A549 (cell line): ENCODE measurements around the gene TMEM185A. TPM values are rescaled to one million over a fixed set of nuclear protein-coding genes. Genes with fewer than 3 reads are reported as not detected.
A peak's percentile ranks its signal among the peaks of the same experiment; 100 is the strongest.

Experiments
- ATAC-seq, 2 experiments: fragments of 200-7000 bp in 1 of 2; fragments of >200 bp in 1 of 2; cut with Nextera tagmentation in 1 of 2; cut with Tn5 transposase in 1 of 2; 3 replicates each; pipeline versions ENCODE4 v1.8.0 to v1.9.1; 2018 to 2020; ENCODE audit warnings: mild to moderate bottlenecking in 1 of 2, moderate library complexity in 1 of 2
- CTCF ChIA-PET: fragments of 300-600 bp; sonication (Branson Sonifier 250); formaldehyde crosslinking; extraction: SDS; loops from one replicate; lab custom pipeline; 2021; ENCODE audit warnings: antibody characterized with exemption, inconsistent platforms; lab: Yijun Ruan, JAX
- POLR2A ChIA-PET: fragments of 350-600 bp; formaldehyde crosslinking; extraction: SDS; loops from one replicate; lab custom pipeline; 2021; ENCODE audit warnings: antibody characterized with exemption, inconsistent platforms; lab: Yijun Ruan, JAX
- DNase-seq, 2 experiments: peaks; one replicate each; pipeline versions ENCODE4 v3.0.0 to v3.0.0-alpha.2; 2011 to 2016; ENCODE audit warnings: low read depth in 1 of 2, low spot score in 1 of 2
- FAIRE-seq: peaks from 2 replicates; lab custom pipeline; 2011; peaks lifted over from hg19 to GRCh38; lab: Jason Lieb, UNC
- H3K27ac ChIP-seq, 2 experiments: fragments of >200 bp; sonication (Bioruptor Twin); formaldehyde crosslinking; 3 replicates each; pipeline ENCODE4 v1.5.1; 2016 to 2017
- H3K4me1 ChIP-seq: fragments of >200 bp; sonication (Bioruptor Twin); formaldehyde crosslinking; 3 replicates; pipeline ENCODE4 v1.6.1; 2016
- H3K4me2 ChIP-seq: fragments of >200 bp; sonication (Bioruptor Twin); formaldehyde crosslinking; 3 replicates; pipeline ENCODE4 v1.6.1; 2016
- H3K4me3 ChIP-seq: fragments of >200 bp; sonication (Bioruptor Twin); formaldehyde crosslinking; 3 replicates; pipeline ENCODE4 v1.5.1; 2016
- H3K9me3 ChIP-seq: fragments of >200 bp; sonication (Bioruptor Twin); formaldehyde crosslinking; 3 replicates; pipeline ENCODE4 v1.6.1; 2016
- CHD2 ChIP-seq: fragments of 150-350 bp; IDR thresholded peaks from 2 replicates; pipeline ENCODE4 v1.6.1; 2014; ENCODE audit warnings: low read length; ENCODE audit not compliant: partially characterized antibody
- CHD4 ChIP-seq: fragments of 200-600 bp; sonication (generic); IDR thresholded peaks from 2 replicates; pipeline ENCODE4 v1.6.1; 2016; ENCODE audit warnings: antibody characterized with exemption, mild to moderate bottlenecking, borderline replicate concordance
- E2F6 ChIP-seq: IDR thresholded peaks from 2 replicates; pipeline ENCODE4 v1.6.1; 2012; ENCODE audit warnings: low read depth, borderline replicate concordance
- EHMT2 ChIP-seq: fragments of 200-600 bp; sonication (generic); IDR thresholded peaks from 2 replicates; pipeline ENCODE4 v1.6.1; 2016; ENCODE audit warnings: antibody characterized with exemption, low read depth, mild to moderate bottlenecking, moderate library complexity
- ELK1 ChIP-seq: fragments of 150-350 bp; IDR thresholded peaks from 2 replicates; pipeline ENCODE4 v1.6.1; 2014; ENCODE audit warnings: low read depth, mild to moderate bottlenecking, low read length
- EP300 ChIP-seq, 2 experiments: fragments of >200 bp; sonication (Bioruptor Twin); formaldehyde crosslinking; IDR thresholded peaks; 2 replicates in 1 of 2; 3 replicates in 1 of 2; pipeline ENCODE4 v1.6.1; 2016 to 2017
- FOSB ChIP-seq: fragments of 250-450 bp; sonication (Bioruptor Pico); IDR thresholded peaks from 2 replicates; pipeline ENCODE4 v1.5.0; 2020; ENCODE audit warnings: mild to moderate bottlenecking, moderate library complexity
- FOXS1 ChIP-seq: fragments of 250-450 bp; sonication (Bioruptor Pico); IDR thresholded peaks from 2 replicates; pipeline ENCODE4 v1.5.0; 2020; ENCODE audit warnings: mild to moderate bottlenecking, moderate library complexity
- HDAC2 ChIP-seq: fragments of 200-600 bp; sonication (generic); IDR thresholded peaks from 2 replicates; pipeline ENCODE4 v1.6.1; 2016
- HES2 ChIP-seq: fragments of >200 bp; sonication (Bioruptor Twin); formaldehyde crosslinking; IDR thresholded peaks from 2 replicates; pipeline ENCODE4 v1.6.1; 2016
- HOXB13 ChIP-seq: fragments of 250-450 bp; sonication (Bioruptor Pico); IDR thresholded peaks from 2 replicates; pipeline ENCODE4 v1.5.0; 2020; ENCODE audit warnings: low read depth, mild to moderate bottlenecking, moderate library complexity
- HOXB5 ChIP-seq: fragments of 250-450 bp; sonication (Bioruptor Pico); IDR thresholded peaks from 2 replicates; pipeline ENCODE4 v1.5.0; 2020; ENCODE audit warnings: mild to moderate bottlenecking, moderate library complexity
- JUN ChIP-seq, 2 experiments: fragments of >200 bp; sonication (Bioruptor Twin); formaldehyde crosslinking; IDR thresholded peaks; 2 replicates in 1 of 2; 3 replicates in 1 of 2; pipeline ENCODE4 v1.6.1; 2016 to 2017
- JUNB ChIP-seq: fragments of >200 bp; sonication (Bioruptor Twin); formaldehyde crosslinking; IDR thresholded peaks from 2 replicates; pipeline ENCODE4 v1.6.1; 2016
- KDM5A ChIP-seq: fragments of 200-600 bp; sonication (generic); IDR thresholded peaks from 2 replicates; pipeline ENCODE4 v1.6.1; 2016; ENCODE audit warnings: antibody characterized with exemption, mild to moderate bottlenecking
- MYC ChIP-seq: IDR thresholded peaks from 2 replicates; pipeline ENCODE4 v1.6.1; 2012; ENCODE audit warnings: mild to moderate bottlenecking, inconsistent platforms, low read length, improper control_type of control experiment, borderline replicate concordance
- NPAS2 ChIP-seq: fragments of 250-450 bp; sonication (Bioruptor Pico); IDR thresholded peaks from 2 replicates; pipeline ENCODE4 v1.8.0; 2022; ENCODE audit warnings: mild to moderate bottlenecking, moderate library complexity, borderline replicate concordance
- NR3C1 ChIP-seq: fragments of >200 bp; sonication (Bioruptor Twin); formaldehyde crosslinking; IDR thresholded peaks from 3 replicates; pipeline ENCODE4 v1.6.1; 2017
- RAD21 ChIP-seq, 2 experiments: fragments of >200 bp in 1 of 2; sonication (Bioruptor Twin) in 1 of 2; formaldehyde crosslinking in 1 of 2; IDR thresholded peaks in 1 of 2; conservative IDR thresholded peaks in 1 of 2; 2 replicates in 1 of 2; 3 replicates in 1 of 2; pipeline ENCODE4 v1.6.1; 2012 to 2018; ENCODE audit warnings: inconsistent platforms in 1 of 2
- RARB ChIP-seq: fragments of 250-450 bp; sonication (Bioruptor Pico); IDR thresholded peaks from 2 replicates; pipeline ENCODE4 v1.8.0; 2021; ENCODE audit warnings: mild to moderate bottlenecking, moderate library complexity
- RCOR1 ChIP-seq: fragments of 150-350 bp; IDR thresholded peaks from 2 replicates; pipeline ENCODE4 v1.6.1; 2014; ENCODE audit warnings: antibody characterized with exemption, low read length, low read depth
- RNF2 ChIP-seq: fragments of 200-600 bp; sonication (generic); IDR thresholded peaks from 2 replicates; pipeline ENCODE4 v1.6.1; 2016; ENCODE audit warnings: low read depth, mild to moderate bottlenecking, antibody characterized with exemption, moderate library complexity, borderline replicate concordance
- SMC3 ChIP-seq: fragments of >200 bp; sonication (Bioruptor Twin); formaldehyde crosslinking; IDR thresholded peaks from 3 replicates; pipeline ENCODE4 v1.6.1; 2018; ENCODE audit warnings: inconsistent platforms
- TP53 ChIP-seq: fragments of 250-450 bp; sonication (Bioruptor Pico); IDR thresholded peaks from 2 replicates; pipeline ENCODE4 v1.5.0; 2021; ENCODE audit warnings: mild to moderate bottlenecking, moderate library complexity
- ZC3H11A ChIP-seq: fragments of 450-650 bp; IDR thresholded peaks from 2 replicates; pipeline ENCODE4 v1.6.1; 2014; ENCODE audit warnings: antibody characterized with exemption, mild to moderate bottlenecking
- WGBS: methylation state at CpG from one replicate; pipeline ENCODE4 v1.1.6; 2017; ENCODE audit errors: missing lambda C conversion rate; 5-methylcytosine and 5-hydroxymethylcytosine counted together
- polyA plus RNA-seq, 4 experiments: library from polyadenylated mRNA; depleted of rRNA in 3 of 4; stranded (reverse); fragments of >200 nt; fragmentation: RNase III in 1 of 4; extraction: RNeasy Plus Mini Kit Qiagen cat#74134 plus additional on column Dnase treatment in 1 of 4; gene quantifications; 2 replicates in 3 of 4; 3 replicates in 1 of 4; pipeline ENCODE4 v1.2.3, GENCODE V29; 2011 to 2017
- TF ChIP-seq, protein P1 (sequence below): IDR thresholded peaks from 2 replicates; pipeline ENCODE4 v1.6.1; 2012

The TMEM185A gene
- polyA plus RNA-seq, 2 of the 4 experiments (the other 2 are of a cell fraction): 21.5 to 25.1 TPM

- H3K4me1 ChIP-seq: no peaks in the 10 kb centered on the region
- DNase-seq: no peak
- FAIRE-seq: no peak
- H3K27ac ChIP-seq: no peak overlapping the region
- POLR2A ChIA-PET: no interaction called here
- H3K9me3 ChIP-seq: no peaks in the 10 kb centered on the region
- ATAC-seq: no peak
- WGBS: 76% methylated on average over 7 of the region's 7 CpGs
- TF ChIP-seq KDM5A: no peak
- no peak for TF ChIP-seq CHD2
- TF ChIP-seq EHMT2: no peak
- TF ChIP-seq FOSB (CRISPR knock-in tag): no peak
- TF ChIP-seq HDAC2: no peak
- no peak for TF ChIP-seq ELK1
- no peak for TF ChIP-seq TP53 (CRISPR knock-in tag)
- no peak for TF ChIP-seq EP300 (IDR thresholded peaks at IDR 0.05)
- no peak for TF ChIP-seq E2F6
- TF ChIP-seq SMC3: no peak
- TF ChIP-seq RCOR1: no peak
- TF ChIP-seq MYC: no peak
- TF ChIP-seq RNF2: no peak
- no peak overlapping the region for H3K4me2 ChIP-seq
- CTCF ChIA-PET: no interaction called here
- no peak overlapping the region for H3K4me3 ChIP-seq
Measured at GRCh38 chrX:149571770-149572169, 59.8 kb downstream of the TMEM185A start.

DNA sequence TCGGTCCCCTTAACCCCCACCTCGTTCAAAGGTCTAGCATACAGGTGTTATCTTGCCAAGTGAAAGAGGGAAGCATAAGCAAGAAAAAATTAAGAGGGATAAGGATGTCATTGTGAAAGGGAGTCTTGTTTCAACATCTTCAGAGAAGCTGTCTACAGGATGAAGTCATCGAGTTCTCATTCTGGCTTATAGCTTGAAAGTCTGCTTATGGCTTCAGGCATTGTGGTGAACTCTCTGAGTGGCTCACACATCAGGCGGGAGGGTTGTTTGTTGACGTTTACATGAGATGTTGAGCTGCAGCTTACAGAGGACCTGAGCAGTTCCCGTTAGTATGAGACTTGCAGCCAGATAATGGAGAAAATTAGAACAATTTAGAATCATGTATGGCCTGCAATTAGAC is 60.9 kb downstream of the TMEM185A start:
- TF ChIP-seq NR3C1 (no peak), RAD21 (conservative IDR thresholded peaks at IDR 0.05 in 1 of 2, IDR thresholded peaks at IDR 0.05 in 1 of 2) (no peak), CHD4 (no peak), JUNB (no peak), HOXB13 (CRISPR knock-in tag) (no peak), HES2 (no peak), FOSB (CRISPR knock-in tag) (no peak), FOXS1 (CRISPR knock-in tag) (no peak), ZC3H11A (no peak), NPAS2 (CRISPR knock-in tag) (no peak), RARB (CRISPR knock-in tag) (no peak), JUN (IDR thresholded peaks at IDR 0.05) (no peak), HOXB5 (CRISPR knock-in tag) (no peak), KDM5A (no peak), RCOR1 (no peak), EHMT2 (no peak), CHD2 (no peak)
- TF ChIP-seq, protein P1, sequence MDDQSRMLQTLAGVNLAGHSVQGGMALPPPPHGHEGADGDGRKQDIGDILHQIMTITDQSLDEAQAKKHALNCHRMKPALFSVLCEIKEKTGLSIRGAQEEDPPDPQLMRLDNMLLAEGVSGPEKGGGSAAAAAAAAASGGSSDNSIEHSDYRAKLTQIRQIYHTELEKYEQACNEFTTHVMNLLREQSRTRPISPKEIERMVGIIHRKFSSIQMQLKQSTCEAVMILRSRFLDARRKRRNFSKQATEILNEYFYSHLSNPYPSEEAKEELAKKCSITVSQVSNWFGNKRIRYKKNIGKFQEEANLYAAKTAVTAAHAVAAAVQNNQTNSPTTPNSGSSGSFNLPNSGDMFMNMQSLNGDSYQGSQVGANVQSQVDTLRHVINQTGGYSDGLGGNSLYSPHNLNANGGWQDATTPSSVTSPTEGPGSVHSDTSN: no peak
- no peak for FAIRE-seq
- Histone ChIP-seq H3K9me3 (no peaks in the 10 kb centered on the region), H3K4me2 (no peak overlapping the region), H3K4me3 (no peak overlapping the region), H3K4me1 (no peaks in the 10 kb centered on the region), H3K27ac (no peak overlapping the region)
- ATAC-seq: no peak
- ChIA-PET CTCF (no interaction called here), POLR2A (no interaction called here)
- 31% methylated on average over 6 of the region's 6 CpGs for WGBS
- peak in 1 of 2 experiments; percentile 7 for DNase-seq
